RPMI7951 (cell line): ENCODE data around the gene B4GALT7. TPM values are rescaled to one million over a fixed set of nuclear protein-coding genes. Genes with fewer than 3 reads are reported as not detected.

Source experiments
- DNase-seq: peaks from one replicate; pipeline ENCODE4 v3.0.0-alpha.2; 2012; ENCODE audit warnings: low read depth
- total RNA-seq: library from RNA; depleted of rRNA; stranded (reverse); fragments of >200 nt; shearing (Covaris generic); gene quantifications from 2 replicates; pipeline ENCODE4 v1.2.3, GENCODE V29; 2014

Gene B4GALT7
- total RNA-seq, 1 experiment from 2014 or later: 17.7 TPM

DNA sequence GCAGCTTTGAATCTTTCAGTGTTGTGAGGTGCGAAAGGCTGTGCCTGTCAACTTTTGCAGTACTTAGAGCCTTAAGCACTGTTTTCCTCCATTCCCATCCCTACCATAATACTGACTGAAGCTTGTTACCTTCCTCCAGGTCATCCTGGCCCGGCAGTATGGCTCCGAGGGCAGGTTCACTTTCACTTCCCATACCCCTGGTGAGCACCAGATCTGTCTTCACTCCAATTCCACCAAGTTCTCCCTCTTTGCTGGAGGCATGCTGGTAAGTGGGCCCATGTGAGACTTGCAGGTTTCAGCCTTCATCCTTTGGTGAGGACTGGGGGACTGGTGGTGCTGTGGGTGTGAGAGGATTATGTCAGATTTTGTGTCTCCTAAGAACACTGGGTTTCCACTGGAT lies 6.4 kb upstream of the B4GALT7 start:
- no peak for DNase-seq

DNA sequence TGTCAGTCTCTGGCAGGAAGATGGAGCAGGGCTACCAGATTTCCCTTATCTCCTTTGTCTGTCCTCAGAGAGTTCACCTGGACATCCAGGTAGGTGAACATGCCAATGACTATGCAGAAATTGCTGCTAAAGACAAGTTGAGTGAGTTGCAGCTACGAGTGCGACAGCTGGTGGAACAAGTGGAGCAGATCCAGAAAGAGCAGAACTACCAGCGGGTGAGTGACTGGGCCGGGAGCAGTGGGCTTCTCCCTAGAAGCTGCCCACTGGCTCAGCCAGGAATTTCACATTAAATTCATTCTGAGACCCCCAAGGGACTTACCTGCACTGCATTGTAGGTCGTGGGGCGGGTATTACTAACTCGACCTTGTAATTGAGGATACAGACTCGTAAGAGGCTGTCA lies 5.9 kb upstream of the B4GALT7 start:
- no peak for DNase-seq

DNA sequence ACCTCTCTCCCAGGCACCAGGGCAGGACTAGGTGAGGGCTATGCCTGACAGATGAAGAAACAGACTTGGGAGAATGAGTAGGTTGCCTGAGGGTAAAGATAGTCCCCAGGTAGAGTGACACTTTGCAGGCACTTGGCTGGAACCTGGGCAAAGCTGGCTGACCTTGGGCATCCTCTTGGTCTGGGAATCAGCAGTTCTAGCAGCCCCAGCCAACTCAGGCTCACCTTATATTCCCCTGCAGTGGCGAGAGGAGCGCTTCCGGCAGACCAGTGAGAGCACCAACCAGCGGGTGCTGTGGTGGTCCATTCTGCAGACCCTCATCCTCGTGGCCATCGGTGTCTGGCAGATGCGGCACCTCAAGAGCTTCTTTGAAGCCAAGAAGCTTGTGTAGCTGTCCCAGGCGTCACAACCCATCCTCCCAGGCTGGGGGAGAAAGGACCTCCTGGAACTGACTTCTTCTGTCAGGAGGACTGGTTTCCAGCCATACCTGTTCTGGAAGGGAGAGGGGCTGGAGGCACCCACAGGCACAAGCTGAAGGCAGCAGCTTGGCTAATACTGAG lies 4.8 kb upstream of the B4GALT7 start:
- DNase-seq: no peak

DNA sequence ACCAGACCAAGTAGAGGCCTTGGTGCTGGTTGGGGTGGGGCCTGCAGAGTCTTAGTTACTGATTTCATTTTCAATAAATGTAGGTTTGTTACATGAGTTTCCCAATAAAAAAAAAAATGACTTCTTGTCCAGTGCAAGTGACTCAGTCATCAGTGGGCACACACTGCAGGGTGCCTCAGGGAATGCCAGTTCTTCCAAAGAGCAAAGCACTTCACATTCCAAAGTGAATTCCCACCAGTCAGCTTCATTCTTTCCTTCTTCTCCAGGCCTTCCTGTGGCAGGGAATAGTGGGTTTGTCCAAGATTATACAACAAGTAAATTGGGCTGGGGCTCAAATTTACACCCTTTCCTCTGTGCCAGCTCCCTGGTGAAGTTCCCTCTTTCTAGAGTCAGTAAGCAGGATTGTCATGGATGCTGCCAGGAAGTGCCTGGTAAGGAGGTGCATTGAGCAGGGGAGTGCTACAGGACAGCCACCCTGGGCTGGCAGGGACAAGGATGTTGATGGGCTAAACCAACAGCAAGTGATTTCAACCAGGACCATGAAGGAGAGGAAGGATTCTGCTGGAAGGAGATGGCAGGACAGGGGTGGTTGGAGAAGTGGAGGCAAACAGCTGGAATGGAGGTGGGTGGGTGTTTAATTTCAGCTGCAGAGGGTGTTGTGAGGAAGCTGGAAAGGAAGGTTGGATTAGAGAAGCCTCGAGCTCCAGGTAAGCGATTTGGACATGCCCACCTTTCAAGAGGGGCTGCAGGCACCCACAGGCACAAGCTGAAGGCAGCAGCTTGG lies 3.7 kb upstream of the B4GALT7 start:
- DNase-seq: no peak

DNA sequence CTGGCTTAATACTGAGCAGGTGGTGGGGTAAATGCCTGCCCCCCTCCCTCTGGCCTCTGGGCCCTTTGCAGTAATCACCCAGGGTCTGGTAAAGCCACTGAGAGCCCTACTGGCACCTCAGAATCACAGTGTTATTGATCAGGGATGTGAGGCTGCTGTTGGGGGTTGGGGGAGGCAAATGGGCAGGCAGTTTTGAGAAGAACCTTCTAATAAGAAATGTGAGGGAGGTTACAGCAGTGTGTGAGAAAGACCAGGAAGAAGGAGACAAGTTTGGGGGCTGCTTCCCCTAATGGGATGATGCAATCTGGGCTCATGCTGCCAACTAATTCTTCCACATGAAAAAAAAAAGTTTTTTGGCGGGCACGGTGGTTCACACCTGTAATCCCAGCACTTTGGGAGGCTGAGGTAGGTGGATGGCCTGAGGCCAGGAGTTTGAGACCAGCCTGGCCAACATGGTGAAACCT lies 3.1 kb upstream of the B4GALT7 start:
- no peak for DNase-seq

DNA sequence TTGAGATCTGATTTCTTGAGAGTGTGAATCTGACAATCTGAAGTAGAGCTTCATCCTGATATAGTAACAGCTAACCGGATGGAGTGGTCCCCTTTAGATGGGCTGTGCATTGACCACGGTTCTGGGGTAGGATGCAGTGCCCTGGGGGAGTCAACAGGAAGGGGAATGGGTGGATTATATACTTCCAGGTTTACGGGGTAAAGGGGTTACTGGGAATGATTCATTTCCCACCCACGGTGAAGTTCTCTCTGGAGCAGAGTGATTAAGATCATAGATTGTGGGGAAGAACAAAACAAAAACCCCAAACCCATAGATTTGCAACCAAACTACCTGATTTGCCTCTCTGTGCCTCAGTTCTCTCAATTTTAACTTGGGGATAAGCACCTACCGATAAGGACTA lies 1.5 kb upstream of the B4GALT7 start:
- DNase-seq: no peak

DNA sequence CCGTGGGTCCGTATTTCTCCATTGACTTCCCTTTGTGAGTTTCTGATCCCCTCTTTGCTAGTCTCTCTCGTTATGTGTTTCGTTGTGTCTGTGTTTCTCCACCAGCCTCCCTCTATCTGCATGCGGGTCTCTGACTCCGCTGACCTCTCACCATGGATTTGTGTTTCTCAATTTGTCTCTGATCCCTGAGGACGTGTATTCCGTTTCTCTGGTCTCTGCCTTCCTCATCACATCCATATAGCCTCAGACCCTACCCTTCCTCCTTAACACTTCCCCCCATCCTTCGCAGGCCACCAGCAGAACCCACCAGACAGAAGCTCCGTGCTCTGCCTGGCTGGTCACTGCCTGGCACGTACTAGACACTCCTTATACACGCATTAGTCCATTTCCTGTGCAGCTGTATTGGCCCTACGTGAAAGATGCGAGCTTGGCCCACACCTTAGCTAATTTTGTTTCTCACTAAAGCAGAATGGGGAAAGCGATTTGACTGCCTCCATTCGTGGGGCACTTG lies 631 bp downstream of the B4GALT7 start:
- peak; percentile 22 for DNase-seq

DNA sequence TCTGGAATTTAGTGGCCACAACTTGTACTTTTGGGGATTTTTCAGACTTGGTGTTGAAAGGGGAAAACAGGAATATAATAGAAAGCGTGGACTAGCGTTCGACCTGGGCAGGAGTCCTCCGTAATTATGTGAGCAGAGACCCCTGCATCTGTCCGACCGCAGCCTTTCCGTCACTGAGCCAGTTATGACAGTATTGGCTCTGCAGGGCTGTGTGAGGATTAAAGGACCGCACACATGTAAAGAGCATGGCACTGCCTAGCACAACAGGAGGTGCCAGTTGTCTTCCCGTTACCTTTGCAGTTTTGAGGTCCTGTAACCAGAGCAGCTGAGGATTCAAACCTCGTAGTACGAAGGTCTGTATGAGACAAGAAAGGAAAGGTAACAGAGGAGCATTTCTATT lies 1.2 kb downstream of the B4GALT7 start:
- DNase-seq: no peak

DNA sequence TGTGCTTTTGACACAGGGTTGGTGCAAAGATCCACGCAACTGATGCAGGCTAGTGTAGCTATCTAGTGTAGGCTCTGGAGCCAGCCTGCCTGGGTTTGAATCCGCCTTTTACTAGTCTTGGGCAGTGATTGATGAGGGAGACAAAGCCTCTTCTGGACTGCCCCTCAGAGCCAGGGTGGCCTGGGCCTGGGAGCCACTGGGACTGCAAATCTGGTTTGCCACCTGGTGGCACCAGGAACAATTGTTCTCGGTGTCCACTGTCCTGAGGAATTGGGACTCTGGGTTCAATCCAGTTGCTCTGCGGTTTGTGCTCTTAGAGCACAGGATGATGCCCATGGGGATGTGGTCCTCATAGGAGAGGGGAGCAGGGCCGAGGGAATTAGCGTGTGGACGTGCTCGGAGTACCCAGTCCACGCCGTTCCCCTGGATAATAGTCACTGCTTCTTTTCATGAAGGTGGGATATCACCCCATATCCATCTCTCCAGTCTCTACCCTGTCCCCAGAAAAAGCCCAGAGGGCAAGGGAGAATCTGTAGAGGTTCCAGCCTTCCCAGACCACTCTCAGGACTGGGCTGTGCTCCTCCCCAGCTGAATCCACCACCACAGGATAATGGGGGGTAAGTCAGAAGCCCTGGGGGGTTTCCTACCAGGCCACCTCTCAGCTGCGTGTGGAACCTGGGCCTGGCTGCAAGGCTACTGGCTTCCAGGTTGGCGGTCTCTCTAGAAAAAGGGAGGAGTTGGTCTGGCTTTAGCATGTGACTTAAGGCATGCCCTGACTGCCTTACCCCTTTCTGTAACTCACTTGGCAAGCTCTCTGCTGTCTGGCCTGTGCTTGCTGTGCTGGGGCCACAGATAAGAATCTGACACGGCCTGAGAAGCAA lies 1.9 kb downstream of the B4GALT7 start:
- peak; percentile 9 for DNase-seq

DNA sequence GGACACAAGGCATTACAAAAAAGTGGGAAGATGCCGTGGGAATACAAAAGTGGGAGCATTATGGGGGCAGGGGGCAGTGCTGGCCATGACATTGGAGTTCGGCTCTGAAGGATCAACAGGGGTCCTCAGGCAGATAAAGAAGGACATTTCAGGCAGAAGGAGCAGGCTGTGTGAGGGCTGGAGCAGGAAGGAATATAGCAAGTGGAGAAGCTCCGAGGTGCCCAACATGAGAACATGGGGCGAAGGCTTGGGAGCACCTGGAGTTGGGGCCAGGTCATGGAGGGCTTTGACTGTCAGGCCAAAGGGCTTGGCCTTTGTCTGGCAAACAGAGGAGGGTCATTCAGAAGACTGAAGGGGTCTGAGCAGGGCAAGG lies 2.5 kb downstream of the B4GALT7 start:
- no peak for DNase-seq

DNA sequence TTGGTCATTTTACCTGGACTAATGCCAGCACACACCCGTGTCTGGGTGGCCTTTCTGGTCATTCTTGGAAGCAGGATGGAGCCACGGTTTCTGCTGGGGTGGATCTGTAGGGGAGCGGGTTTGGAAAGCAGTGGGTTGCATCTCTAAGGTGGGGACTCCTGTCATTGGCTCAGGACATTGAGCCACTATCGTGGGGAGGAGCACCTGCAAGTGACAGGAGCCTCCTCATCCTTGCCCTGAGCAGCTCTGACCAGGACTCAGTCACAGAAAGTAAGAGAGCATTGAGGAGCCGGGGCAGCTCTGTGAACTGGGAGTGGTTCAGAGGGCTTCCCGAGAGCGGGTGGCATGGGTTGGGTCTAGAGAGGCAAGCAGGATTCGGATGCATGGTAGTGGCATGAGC lies 3.7 kb downstream of the B4GALT7 start:
- no peak for DNase-seq

DNA sequence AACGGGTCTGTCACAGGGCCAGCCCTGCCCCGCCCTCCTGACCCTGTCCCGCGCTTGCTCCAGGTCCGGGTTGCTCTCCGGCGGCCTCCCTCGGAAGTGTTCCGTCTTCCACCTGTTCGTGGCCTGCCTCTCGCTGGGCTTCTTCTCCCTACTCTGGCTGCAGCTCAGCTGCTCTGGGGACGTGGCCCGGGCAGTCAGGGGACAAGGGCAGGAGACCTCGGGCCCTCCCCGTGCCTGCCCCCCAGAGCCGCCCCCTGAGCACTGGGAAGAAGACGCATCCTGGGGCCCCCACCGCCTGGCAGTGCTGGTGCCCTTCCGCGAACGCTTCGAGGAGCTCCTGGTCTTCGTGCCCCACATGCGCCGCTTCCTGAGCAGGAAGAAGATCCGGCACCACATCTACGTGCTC lies 4.2 kb downstream of the B4GALT7 start:
- DNase-seq: no peak

DNA sequence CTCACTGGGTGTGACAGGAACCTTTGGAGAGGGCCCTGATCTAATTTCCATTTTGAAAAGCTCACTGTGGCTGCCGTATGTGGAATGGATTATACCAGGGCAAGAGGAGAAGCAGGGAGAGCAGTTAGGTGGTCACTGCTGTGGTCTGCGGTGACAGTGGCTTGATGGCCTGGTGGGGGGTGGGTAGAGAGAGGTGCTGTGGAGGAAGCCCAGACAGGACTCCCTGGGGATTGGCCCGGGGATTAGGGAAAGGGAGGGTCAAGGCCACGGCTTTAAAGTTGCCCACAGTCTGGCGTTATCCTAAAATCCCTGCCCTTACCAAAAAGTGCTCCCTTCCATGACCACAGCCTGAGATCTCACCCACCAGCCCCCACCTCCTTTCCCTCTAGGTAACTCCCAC lies 4.7 kb downstream of the B4GALT7 start:
- DNase-seq: no peak

DNA sequence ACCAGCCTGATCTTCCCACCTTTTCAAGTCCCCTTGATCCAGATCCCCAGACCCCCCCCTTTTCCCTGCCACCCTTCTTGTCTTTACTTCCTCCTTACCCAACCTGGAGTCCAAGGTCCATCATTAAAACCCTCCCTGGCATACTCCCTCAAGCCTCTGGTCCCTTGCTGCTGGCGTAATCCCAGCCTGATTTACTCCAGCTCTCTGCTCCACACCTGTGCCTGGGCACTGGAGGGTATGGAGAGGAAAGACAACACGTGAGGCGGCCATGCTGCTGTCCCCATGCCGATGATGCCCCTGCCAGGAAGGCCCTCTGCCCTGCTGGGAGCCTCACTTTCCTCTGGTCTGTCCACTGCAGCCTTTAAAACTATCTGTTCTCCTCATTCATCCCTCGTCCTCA lies 5.1 kb downstream of the B4GALT7 start:
- DNase-seq: no peak

DNA sequence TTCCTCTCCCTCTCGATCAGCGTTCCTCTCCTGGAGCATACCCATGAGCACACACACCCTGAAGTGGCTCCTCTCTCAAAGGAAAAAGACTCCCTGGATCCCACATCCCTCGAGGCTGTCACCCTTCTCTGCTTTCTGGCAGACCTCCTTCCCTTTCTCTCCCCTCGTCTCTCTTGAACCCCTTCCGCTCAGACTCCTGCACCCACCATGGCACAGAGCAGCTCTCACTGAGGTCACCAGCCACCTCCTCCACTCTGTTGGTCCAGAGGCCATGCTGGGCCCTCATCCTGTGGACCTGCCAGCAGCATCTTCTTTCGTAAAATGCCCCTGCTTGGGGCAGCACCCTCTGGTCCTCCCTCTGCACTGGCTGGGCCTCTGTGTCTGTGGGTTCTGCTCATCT lies 5.7 kb downstream of the B4GALT7 start:
- DNase-seq: no peak

DNA sequence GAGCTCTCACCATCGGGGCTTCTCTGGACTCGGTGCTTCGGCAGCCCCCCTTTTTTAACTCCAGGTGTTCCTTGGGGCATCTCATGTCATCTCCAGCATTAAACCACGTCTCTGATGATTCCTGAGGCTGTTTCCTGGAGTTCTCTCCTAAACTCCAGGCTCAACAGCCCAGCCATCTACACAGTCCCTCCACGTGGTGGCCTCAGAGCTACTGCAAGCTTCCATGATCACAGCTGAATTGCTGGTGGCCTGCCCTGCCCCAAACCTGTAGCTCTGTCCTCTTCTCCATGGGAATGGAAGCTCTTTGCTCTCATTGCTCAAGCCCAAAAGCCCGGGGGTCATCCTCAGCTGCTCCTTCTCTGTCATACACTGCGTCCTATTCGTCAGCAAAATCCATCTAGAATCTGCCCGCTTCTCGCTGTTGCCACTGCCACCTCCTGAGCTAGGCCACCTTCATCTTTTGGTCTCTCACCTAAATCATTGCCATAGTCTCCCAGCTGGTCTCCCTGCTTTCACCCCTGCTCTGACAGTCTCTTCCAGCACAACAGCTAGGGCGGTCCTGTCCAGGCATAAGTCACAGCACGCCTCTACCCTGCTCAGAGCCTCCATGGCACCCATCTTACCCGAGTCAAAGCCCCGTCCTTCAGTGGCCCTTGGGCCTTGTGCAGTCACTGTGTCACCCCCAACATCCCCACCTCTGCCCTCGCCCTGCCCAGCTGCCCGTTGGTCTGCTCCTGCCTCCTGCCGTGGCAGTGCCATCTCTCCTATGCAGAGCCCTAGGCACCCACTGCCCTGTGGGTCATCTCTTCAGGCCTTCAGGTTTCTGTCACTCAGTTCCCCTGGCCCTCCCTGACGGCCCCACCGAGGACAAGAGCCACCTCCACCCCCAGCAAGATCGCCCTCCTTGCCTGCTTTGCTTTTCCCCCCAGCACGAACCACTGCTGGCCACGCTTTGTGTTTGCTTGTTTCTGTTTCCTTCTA lies 6.4 kb downstream of the B4GALT7 start:
- no peak for DNase-seq

DNA sequence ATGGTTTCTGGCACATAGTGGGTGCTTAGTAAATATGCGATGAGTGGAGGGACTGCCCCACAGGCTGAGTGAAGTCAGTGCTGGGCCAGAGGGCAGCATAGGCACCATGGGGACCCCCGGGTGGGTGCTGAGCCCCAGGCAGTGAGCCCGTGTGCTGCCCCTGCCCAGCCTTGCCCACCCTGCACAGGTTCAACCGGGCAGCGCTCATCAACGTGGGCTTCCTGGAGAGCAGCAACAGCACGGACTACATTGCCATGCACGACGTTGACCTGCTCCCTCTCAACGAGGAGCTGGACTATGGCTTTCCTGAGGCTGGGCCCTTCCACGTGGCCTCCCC lies 7.2 kb downstream of the B4GALT7 start:
- DNase-seq: no peak

DNA sequence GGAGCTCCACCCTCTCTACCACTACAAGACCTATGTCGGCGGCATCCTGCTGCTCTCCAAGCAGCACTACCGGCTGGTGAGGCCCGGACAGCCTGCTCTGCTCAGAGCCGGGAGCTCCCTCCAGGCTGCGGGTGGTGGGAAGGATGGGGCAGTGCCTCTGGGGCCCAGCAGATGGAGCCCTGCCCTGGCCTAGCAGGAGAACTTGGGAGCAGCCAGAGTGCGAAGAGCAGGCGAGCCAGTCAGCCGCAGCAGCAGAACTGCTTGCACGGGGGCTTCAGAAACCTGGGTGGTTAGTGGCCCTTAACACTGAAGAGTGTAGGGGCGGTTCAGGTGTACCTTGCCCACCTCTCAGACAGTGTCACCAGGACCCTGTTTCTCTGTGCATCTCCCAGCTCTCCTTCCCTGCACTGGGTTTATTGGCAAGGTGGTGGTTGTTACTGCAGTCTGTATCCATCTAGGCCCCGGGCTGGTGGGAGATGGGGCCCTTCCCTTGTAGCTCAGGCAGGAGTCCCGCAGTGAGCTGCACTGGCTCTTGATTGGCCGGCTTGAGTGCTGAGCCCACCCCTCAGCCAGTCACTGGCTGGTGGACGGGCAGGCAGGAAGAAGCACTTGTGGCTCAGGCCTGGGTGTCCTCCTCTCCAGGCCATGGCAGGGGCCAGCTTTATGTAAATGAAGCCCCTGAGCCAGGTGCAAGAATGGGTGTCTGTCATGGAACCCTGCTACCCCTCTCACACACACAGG lies 7.7 kb downstream of the B4GALT7 start:
- peak; percentile 56 for DNase-seq

DNA sequence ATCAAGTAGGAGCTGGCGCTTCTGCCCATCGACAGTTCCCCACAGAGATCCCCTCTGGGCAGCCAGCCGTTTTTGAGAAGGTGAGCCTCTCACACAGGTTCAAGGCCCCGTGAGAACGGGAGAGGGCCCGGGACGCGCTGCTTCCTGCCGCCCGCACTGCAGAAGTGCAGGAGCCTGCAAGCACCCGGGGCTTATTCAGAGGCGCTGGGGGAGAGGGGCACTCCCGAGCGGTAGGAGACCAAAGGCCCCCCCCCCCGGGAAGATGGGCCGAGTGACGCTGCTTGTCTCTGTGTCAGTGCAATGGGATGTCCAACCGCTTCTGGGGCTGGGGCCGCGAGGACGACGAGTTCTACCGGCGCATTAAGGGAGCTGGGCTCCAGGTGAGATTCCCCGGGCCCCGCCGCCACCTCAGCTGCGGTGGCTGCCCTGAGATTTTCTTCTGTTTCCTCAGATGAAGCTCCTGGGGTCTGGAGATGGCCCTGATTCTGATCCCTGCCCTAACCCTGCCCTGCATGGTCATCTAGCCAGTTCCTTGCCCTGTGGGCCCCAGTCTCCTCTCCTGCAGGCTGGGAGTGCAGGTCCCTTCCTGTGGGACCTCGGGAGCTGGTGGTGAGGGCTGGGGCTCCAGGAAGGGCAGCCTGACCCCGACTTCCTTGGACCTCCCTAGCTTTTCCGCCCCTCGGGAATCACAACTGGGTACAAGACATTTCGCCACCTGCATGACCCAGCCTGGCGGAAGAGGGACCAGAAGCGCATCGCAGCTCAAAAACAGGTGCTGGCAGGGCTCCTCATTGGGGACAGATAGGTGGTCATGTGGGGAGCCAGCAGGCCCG lies 8.5 kb downstream of the B4GALT7 start:
- DNase-seq: no peak
